Measurements from ENCODE around the gene MEIOB.

The MEIOB gene

GRCh38 chr16:1786242-1787055 is 85.5 kb downstream of the MEIOB start:
- no peak for DNase-seq (ENCODE audit: low spot score)

- DNase-seq (ENCODE audit: low spot score) = no peak
Measured at GRCh38 chr16:1785846-1786170, 86.2 kb downstream of the MEIOB start.

DNA sequence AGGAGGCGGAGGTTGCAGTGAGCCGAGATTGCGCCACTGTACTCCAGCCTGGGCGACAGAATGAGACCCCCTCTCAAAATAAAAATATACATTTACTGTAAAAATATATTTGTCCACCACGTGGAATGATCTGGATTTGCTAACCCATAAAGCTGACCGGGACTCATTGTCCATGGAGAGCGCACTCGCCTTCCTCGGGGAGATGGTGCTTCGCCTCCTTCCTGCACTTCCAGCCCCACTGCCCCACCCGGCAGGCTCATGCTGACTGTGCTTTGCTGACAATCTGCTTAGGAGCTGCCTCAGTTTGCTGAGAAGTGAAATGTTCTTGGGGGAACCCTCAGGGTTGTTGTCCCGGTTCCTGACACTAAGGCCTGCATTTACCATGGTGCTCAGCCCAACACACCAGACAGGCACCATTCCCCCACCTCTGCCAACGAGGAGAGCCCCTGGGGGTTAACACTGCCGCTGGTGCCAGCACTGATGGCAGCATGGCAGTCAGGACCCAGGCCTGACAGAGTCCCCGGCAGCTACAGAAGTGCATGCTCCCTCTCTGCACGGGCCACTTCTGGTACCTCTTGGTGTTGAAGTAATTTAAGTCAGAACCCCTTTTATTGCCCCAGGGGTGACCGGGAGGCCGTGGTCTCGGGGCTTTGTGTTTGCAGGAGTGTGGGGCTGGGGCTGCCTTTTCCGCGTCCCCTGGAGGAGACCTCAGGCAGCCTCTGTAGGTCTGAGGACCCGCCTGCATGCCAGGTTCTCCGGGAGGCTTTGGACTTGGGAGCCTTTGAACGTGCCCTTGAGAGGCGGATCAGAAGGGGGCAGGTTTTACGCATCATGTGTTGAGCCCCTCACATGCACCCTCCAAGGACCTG is 86.8 kb downstream of the MEIOB start:
- no peak for DNase-seq (ENCODE audit: low spot score)
